Aorta (tissue), 5 donors: ENCODE measurements around the gene C2CD4A. TPM values are rescaled to one million over a fixed set of nuclear protein-coding genes. Genes with fewer than 3 reads are reported as not detected.

Experiments used
- ATAC-seq: fragments of 200-7000 bp; cut with Tn5 transposase; one replicate; pipeline ENCODE4 v1.9.1; 2022; ENCODE audit warnings: moderate library complexity; ENCODE audit not compliant: low FRiP score
- DNase-seq, 2 donors: peaks; one replicate each; pipeline ENCODE4 v3.0.0-alpha.2; 2020
- H3K27ac ChIP-seq, 2 donors: one replicate each; pipeline ENCODE4 v1.5.1; 2013; ENCODE audit warnings: low read length in 2 of 2, mild to moderate bottlenecking in 2 of 2, moderate library complexity in 2 of 2, control low read depth in 1 of 2, inconsistent platforms in 1 of 2, low read depth in 1 of 2
- H3K27me3 ChIP-seq, 2 donors: one replicate each; pipeline ENCODE4 v1.6.1; 2013; ENCODE audit warnings: control low read depth in 1 of 2, low read length in 1 of 2, mild to moderate bottlenecking in 1 of 2, moderate library complexity in 1 of 2; ENCODE audit not compliant: insufficient read depth in 2 of 2, control insufficient read depth in 1 of 2
- H3K36me3 ChIP-seq, 2 donors: one replicate each; pipeline ENCODE4 v1.6.1; 2013; ENCODE audit warnings: control low read depth in 1 of 2, low read length in 1 of 2, mild to moderate bottlenecking in 1 of 2; ENCODE audit not compliant: insufficient read depth in 2 of 2, control insufficient read depth in 1 of 2
- H3K4me1 ChIP-seq, 2 donors: one replicate each; pipeline ENCODE4 v1.6.1; 2013; ENCODE audit warnings: low read length in 2 of 2, control low read depth in 1 of 2, mild to moderate bottlenecking in 1 of 2, moderate library complexity in 1 of 2; ENCODE audit not compliant: insufficient read depth in 2 of 2, control insufficient read depth in 1 of 2
- H3K4me3 ChIP-seq, 2 donors: one replicate each; pipeline ENCODE4 v1.5.1; 2013; ENCODE audit warnings: low read length in 2 of 2, control low read depth in 1 of 2, mild to moderate bottlenecking in 1 of 2
- H3K9me3 ChIP-seq: one replicate; pipeline ENCODE4 v1.6.1; 2013; ENCODE audit warnings: mild to moderate bottlenecking, low read length; ENCODE audit not compliant: control insufficient read depth
- WGBS, 2 donors: extraction: QIAGEN DNeasy Blood & Tissue Kit; methylation state at CpG; one replicate each; pipeline ENCODE4 v1.1.7; 2013; 5-methylcytosine and 5-hydroxymethylcytosine counted together
- intact Hi-C, 2 donors: fragments of 100-400 bp; cut with DNase I; formaldehyde crosslinking; loops; one replicate each; pipeline versions ENCODE4 v1.14.2 to v1.15.0; 2022
- polyA plus RNA-seq, 2 donors: library from polyadenylated mRNA; stranded (reverse); fragments of 200-250 nt; gene quantifications; one replicate each; pipeline ENCODE4 v1.2.3, GENCODE V29; 2013
- total RNA-seq, 2 donors: library from RNA; stranded (reverse); fragmentation: NEBNext Ultra II Directional; extraction: Animal tissue kit (Norgen Biotek cat#: 25700); gene quantifications; one replicate each; pipeline ENCODE4 v1.2.1, GENCODE V29; 2021
- donor health status: healthy with polysubstance abuse.
- donor health status: Bipolar disorder and iron deficiency.
- donor health status: DM: no; HTN: no; CAD: no.
- donor health status: DM: no; HTN: no; CAD: no.
- donor health status: DM: yes; HTN: yes; CAD: no.

Gene C2CD4A
- total and polyA plus RNA-seq, 4 donors = 0.19 to 0.36 TPM; not detected in 2

- WGBS, 2 donors = 91% methylated on average over 5 of the region's 5 CpGs
- intact Hi-C loops = no loop called here
- no peak for ATAC-seq
- Histone ChIP-seq H3K4me3 (no peak overlapping the region), H3K27ac (no peak overlapping the region), H3K9me3 (no peaks in the 10 kb centered on the region), H3K36me3 (no peaks in the 10 kb centered on the region), H3K27me3 (no peaks in the 10 kb centered on the region), H3K4me1 (no peaks in the 10 kb centered on the region)
- no peak for DNase-seq
Observed at GRCh38 chr15:62058327-62059028, 8.3 kb upstream of the C2CD4A start.

- H3K27me3 ChIP-seq = no peaks in the 10 kb centered on the region
- WGBS, 2 donors = 7 to 8% methylated on average over 13 of the region's 13 CpGs
- H3K9me3 ChIP-seq = no peaks in the 10 kb centered on the region
- H3K4me3 ChIP-seq = peak overlapping the region; percentile 81 to 98
- intact Hi-C loops = no loop called here
- no peaks in the 10 kb centered on the region for H3K4me1 ChIP-seq
- DNase-seq = no peak
- H3K36me3 ChIP-seq = no peaks in the 10 kb centered on the region
- no peak for ATAC-seq
- peak overlapping the region in 1 of 2 donors; percentile 53 for H3K27ac ChIP-seq
Observed at GRCh38 chr15:62059108-62059815, 7.5 kb upstream of the C2CD4A start.

GRCh38 chr15:62059816-62060112 is 7.0 kb upstream of the C2CD4A start:
- Histone ChIP-seq H3K36me3 (no peaks in the 10 kb centered on the region), H3K27ac (peak overlapping the region in 1 of 2 donors; percentile 53), H3K4me3 (peak overlapping the region; percentile 81 to 98), H3K4me1 (no peaks in the 10 kb centered on the region), H3K9me3 (no peaks in the 10 kb centered on the region), H3K27me3 (no peaks in the 10 kb centered on the region)
- peak; percentile 75 for ATAC-seq
- peak in 1 of 2 donors; percentile 84 for DNase-seq
- WGBS, 2 donors = 1% methylated on average over 19 of the region's 19 CpGs
- intact Hi-C loops = no loop called here

GRCh38 chr15:62060113-62060895 is 6.5 kb upstream of the C2CD4A start, which contains the start of gene VPS13C:
Gene VPS13C (minus strand): TSS chr15:62060447. CDS start chr15:62060374, 73 bp downstream.
- peak within 1 kb of the TSS; percentile 81 to 98 for H3K4me3 ChIP-seq
- H3K9me3 ChIP-seq = no peaks in the 10 kb centered on the region
- H3K36me3 ChIP-seq = no peaks in the 10 kb centered on the region
- no peaks in the 10 kb centered on the region for H3K27me3 ChIP-seq
- ATAC-seq = peak; percentile 100
- peak; percentile 96 for DNase-seq
- WGBS, 2 donors = 0% methylated on average over 65 to 73 of the region's 73 CpGs
- H3K27ac ChIP-seq = peak within 1 kb of the TSS in 1 of 2 donors; percentile 53
- no peaks in the 10 kb centered on the region for H3K4me1 ChIP-seq
- intact Hi-C loops = no loop called here

GRCh38 chr15:62060896-62061280 is 5.9 kb upstream of the C2CD4A start:
- Histone ChIP-seq H3K4me1 (no peaks in the 10 kb centered on the region), H3K9me3 (no peaks in the 10 kb centered on the region), H3K4me3 (peak overlapping the region; percentile 4 to 86), H3K27me3 (no peaks in the 10 kb centered on the region), H3K36me3 (no peaks in the 10 kb centered on the region), H3K27ac (peak overlapping the region in 1 of 2 donors; percentile 20)
- ATAC-seq (no peak), DNase-seq (no peak)
- WGBS, 2 donors = 5 to 6% methylated on average over 12 of the region's 12 CpGs
- intact Hi-C loops = no loop called here

GRCh38 chr15:62063825-62064635 is 2.7 kb upstream of the C2CD4A start:
- Histone ChIP-seq H3K27ac (no peak overlapping the region), H3K36me3 (no peaks in the 10 kb centered on the region), H3K4me3 (no peak overlapping the region), H3K27me3 (no peaks in the 10 kb centered on the region), H3K4me1 (no peaks in the 10 kb centered on the region), H3K9me3 (no peaks in the 10 kb centered on the region)
- DNase-seq = no peak
- intact Hi-C loops = no loop called here
- 74 to 76% methylated on average over 6 of the region's 6 CpGs for WGBS, 2 donors
- ATAC-seq = no peak

GRCh38 chr15:62067448-62068044 is 769 bp downstream of the C2CD4A start:
- no peaks in the 10 kb centered on the region for H3K9me3 ChIP-seq
- intact Hi-C loops = no loop called here
- peak overlapping the region; percentile 48 to 70 for H3K4me3 ChIP-seq
- no peaks in the 10 kb centered on the region for H3K36me3 ChIP-seq
- peak; percentile 63 for ATAC-seq
- no peaks in the 10 kb centered on the region for H3K4me1 ChIP-seq
- 1 to 2% methylated on average over 41 to 62 of the region's 62 CpGs for WGBS, 2 donors
- no peak overlapping the region for H3K27ac ChIP-seq
- no peaks in the 10 kb centered on the region for H3K27me3 ChIP-seq
- DNase-seq = peak; percentile 56 to 84
